ENCODE results near the gene CCDC142.
A peak's percentile ranks its signal among the peaks of the same experiment; 100 is the strongest.

The CCDC142 gene

DNA sequence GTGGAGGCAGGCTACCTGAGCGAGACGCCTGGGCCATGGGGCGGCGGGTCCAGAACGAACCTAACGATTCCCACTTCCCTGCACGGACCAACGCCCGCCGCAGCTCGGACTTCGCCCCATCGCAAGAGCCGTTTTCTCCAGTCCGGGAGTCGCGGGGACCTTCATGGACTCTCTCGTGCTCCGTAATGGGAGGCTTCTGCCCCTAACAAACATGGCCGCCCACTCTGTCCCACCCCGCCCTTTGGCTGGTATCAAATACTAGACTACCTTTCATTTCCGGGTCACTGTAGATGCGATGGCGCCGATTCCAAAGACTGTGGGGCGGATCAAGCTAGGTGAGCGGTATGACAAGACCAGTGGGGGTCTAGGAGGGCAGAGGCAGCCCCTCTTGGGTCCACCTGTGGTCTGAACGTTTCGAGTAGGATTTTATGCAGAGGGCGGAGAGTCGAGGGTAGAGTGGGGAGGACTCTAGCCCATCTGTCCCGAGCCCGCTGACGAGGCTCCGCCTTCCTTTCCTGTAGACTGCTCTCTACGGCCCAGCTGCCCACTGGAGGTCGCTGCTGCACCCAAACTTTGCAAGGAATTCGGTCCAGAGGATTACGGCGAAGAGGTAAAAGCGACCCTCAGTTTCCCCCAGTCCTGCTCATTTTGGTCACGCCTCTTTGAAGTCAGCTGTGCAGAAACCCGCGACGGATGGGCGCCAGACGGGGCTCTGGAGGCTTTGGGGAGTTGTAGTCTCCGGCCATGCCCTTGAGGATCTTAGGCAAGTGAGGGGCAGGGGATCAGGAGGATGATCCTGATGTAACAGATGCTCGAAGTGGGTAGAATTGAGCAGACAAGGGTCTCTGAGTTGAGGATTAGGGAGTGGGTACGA is at the start of gene CCDC142, which contains the start of gene TTC31:
CCDC142 (minus strand) TSS at position 198 of the 874 bp plus-strand sequence; CDS start at position 37, 161 bp downstream.
TTC31 (plus strand) TSS at position 281 of the 874 bp plus-strand sequence; CDS start at position 296, 15 bp downstream.
- DNase-seq (ENCODE audit: low spot score): peak; percentile 89

DNA sequence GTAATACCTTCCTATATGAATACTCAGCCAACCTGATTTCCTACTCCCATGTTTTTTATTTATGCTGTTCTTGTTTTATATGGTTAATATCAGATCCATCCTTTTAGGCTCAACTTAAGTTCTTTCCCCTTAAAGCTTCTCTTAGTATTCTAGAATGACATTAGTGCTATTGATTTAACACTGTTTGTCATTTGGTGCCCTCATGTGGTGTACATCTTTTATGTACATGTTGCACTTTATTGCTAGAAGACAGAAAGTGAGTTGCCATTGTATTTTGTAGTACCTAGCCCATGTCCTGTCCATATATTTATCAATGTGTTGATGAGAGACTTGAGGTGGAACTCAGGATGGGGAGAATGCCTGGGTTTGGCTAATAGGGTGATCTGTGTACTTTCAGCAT is 49.4 kb upstream of the CCDC142 start:
- DNase-seq (ENCODE audit: low spot score): peak; percentile 49

DNA sequence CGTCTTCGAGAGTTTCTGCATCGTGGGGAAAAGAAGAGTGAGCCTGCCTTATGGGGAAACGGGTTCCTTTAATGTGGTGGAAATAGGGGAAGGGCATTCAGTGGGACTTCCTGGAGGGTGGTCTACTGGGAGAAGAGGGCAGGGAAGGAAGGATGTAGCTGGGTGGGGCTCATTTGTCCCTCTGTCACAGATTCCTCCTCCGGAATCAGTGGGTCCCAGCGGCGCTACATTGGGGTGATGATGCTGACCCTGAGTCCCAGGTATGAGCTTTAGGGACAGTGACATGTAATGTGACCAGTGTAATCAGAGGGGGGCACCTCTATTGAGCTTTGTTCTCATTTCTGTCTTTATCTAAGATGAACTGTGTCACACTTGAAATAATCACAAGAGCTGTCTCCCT is 48.9 kb upstream of the CCDC142 start:
- DNase-seq (ENCODE audit: low spot score): no peak

- DNase-seq (ENCODE audit: low spot score): peak; percentile 64
Observed at GRCh38 chr2:74530239-74531187, 47.7 kb upstream of the CCDC142 start.

DNA sequence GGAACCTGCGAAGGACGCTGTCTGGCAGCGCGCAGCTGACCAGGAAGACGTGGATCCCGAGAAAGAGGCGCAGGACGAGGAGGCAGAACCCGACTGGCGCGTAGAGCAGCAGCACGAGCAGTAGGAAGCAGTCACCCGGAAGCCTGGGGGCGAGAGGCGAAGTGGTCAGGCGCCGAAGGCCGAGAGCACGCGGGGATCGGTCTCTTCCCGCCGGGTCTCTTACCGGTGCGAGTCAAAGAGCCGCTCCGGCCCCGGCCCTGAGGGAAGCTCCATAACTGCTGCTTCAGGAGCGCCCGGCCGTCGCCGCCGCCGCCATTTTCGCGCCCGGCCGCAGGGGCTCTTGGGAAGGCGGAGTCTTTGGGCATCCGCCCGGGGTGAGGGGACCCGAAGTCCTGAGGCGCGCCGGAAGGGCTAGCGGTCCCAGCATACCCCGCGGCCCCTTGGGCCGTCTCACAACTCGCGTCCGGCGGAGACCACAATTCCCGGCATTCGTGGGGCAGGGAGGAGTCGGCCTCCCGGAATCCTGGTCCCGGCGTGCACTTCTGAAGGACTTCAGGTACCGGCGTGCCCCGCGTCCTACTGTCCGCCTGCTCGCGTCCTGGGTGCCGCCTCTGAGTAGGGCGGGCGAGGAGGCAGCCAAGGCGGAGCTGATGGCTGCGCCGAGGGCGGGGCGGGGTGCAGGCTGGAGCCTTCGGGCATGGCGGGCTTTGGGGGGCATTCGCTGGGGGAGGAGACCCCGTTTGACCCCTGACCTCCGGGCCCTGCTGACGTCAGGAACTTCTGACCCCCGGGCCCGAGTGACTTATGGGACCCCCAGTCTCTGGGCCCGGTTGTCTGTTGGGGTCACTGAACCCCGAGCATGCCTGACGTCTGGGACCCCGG is 46.8 kb upstream of the CCDC142 start, which contains the start of the genes AUP1 and HTRA2:
AUP1 (minus strand) TSS at position 350 of the 882 bp plus-strand sequence; CDS start at position 273, 77 bp downstream.
HTRA2 (plus strand) TSS at position 577 of the 882 bp plus-strand sequence; CDS start at position 651, 74 bp downstream.
- DNase-seq (ENCODE audit: low spot score): peak; percentile 93

GRCh38 chr2:74528600-74529356 is 46.0 kb upstream of the CCDC142 start:
- DNase-seq (ENCODE audit: low spot score): peak; percentile 32

- no peak for DNase-seq (ENCODE audit: low spot score)
Observed at GRCh38 chr2:74527741-74528140, 44.9 kb upstream of the CCDC142 start.

- no peak for DNase-seq (ENCODE audit: low spot score)
Observed at GRCh38 chr2:74526649-74527230, 43.9 kb upstream of the CCDC142 start.

- peak; percentile 85 for DNase-seq (ENCODE audit: low spot score)
Observed at GRCh38 chr2:74525717-74526648, 43.2 kb upstream of the CCDC142 start, which contains the start of gene DQX1. TSS of gene DQX1 (minus strand) at chr2:74526231. CDS start at chr2:74525729, 502 bp downstream.

DNA sequence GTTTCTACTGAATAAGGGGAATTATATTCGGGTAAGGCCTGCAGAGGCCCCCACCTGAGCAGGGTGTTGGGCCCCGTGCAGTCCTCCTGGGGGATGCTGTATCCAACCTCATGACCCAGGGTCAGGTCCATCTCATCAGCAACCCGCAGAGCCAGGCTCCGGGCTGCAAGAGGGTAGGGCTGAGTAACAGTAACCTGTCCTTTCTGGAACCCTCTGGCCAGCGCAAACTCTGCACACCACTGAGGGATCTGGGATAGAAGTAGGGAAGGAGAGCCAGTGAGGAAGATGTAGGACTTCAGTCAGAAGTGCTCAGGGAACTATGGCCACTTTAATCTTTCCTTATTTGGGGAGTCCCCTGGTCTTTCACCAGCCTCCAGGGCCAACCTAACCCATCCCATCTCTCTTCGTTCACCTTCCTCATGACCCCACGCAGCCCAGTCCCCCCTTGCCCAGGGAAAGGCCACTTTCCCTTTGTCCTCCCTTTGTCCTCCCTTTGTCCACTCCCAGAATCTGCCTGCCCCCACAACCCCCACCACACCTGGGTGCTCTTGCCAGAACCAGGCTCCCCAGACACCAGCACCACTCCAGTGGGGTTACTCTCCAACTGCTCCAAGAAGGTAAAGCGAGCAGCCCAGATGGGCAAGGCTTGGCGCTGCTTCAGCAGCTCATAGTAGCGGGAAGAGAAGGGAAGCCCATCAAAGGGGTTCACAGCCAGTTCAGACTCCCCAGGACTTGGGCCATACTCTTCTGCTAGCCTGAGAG is 42.3 kb upstream of the CCDC142 start:
- DNase-seq (ENCODE audit: low spot score): no peak

- DNase-seq (ENCODE audit: low spot score): no peak
Observed at GRCh38 chr2:74524005-74524404, 41.2 kb upstream of the CCDC142 start.

DNA sequence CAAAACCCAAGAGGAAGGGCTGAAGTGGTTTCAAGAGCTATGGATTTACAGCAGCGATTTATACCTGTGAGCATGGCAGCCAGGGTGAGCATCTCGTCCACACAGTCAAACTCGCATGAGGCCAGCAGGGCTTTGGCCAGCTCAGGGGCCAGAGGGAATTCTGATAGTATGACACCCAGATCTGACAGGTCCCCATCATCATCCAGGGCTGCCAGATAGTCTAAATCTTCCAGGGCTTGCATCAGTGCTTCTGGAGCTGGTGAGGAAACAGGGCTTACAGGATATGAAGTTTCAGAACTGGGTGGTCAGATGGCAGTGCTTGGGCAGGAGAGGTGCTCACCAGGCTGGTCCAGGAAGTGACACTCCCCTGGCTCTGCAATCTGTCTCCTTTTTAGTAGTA is 39.7 kb upstream of the CCDC142 start:
- no peak for DNase-seq (ENCODE audit: low spot score)

- DNase-seq (ENCODE audit: low spot score): no peak
Observed at GRCh38 chr2:74516650-74517049, 33.9 kb upstream of the CCDC142 start.

DNA sequence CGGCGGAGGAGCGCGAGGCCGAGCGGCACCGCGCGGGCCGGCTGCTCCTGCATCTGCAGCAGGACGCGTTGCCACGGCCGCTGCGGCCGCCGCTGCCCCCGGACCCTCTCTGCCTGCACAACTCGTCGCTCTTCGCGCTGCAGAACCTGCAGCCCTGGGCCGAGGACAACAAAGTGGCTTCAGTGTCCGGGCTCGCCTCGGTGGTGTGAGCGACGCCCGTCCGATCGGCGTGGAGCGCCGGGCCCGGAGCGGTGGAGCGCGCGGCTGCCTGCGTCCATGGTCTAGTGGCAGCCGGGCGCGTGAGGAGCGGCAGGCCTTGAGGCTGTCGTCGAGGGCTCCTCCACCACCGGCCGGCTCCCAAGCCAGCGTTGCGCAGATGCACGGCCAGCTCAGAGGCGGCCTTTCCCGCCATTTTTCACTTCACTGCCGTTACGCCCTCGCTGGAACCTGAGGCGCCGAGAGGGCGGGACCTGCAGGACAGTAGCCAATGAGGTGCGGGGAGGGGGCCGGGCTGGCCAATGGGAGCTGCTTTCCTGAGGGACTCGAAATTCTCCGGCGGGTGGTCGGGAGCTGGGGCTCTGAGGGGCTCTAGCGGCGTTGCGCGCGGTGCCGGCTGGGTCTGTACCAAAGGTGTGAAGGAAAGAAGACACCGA is 33.3 kb upstream of the CCDC142 start:
- DNase-seq (ENCODE audit: low spot score): peak; percentile 98

DNA sequence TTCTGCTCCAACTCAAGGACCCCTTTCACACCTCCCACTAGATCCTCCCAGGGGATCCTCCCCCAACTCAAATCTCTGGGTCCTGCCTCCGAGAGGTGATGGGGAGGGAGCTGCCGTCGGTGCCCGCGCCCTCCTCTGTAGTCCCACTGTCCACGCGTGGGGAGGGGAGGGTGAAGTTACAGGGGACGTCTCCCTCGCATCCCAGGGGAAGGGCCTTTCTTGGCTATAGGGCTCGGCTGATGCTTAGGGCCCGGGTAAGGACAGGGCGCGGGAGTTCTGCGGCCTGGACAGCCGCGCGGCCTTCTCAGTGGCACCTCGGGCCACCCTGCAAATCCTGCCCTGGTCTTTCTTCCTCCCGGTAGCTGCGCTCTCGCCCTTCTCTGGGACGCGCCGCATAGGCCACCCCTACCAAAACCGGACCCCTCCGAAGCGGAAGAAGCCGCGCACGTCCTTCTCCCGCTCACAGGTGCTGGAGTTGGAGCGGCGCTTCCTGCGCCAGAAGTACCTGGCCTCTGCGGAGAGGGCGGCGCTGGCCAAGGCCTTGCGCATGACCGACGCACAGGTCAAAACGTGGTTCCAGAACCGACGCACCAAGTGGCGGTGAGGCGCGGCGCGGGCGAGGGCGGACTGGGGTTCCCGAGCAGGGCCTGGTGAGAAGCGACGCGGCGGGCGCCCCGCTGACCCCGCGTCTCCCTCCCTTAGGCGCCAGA is 32.6 kb upstream of the CCDC142 start:
- DNase-seq (ENCODE audit: low spot score): no peak

GRCh38 chr2:74514368-74515270 is 31.8 kb upstream of the CCDC142 start, which contains the start of gene TLX2:
TSS of gene TLX2 (plus strand) at chr2:74514450. CDS start at chr2:74514807, 357 bp downstream.
- no peak for DNase-seq (ENCODE audit: low spot score)

Data from germinal center (tissue), 1 donor.